Epithelial cell of proximal tubule (primary cell): ENCODE data around the gene POGZ. TPM values are rescaled to one million over a fixed set of nuclear protein-coding genes. Genes with fewer than 3 reads are reported as not detected.

Experiments used
- DNase-seq: peaks from one replicate; pipeline ENCODE4 v3.0.0-alpha.2; 2011; ENCODE audit warnings: low read depth
- H3K4me3 ChIP-seq: 2 replicates; pipeline ENCODE4 v1.5.1; 2011; ENCODE audit warnings: low read depth, mild to moderate bottlenecking, low read length
- total RNA-seq: library from RNA; depleted of rRNA; stranded (reverse); fragments of >200 nt; gene quantifications from 2 replicates; pipeline ENCODE4 v1.2.3, GENCODE V29; 2015
- TF ChIP-seq, protein P1 (sequence below): conservative IDR thresholded peaks from 2 replicates; pipeline ENCODE4 v1.5.1; 2012; ENCODE audit warnings: low read depth, mild to moderate bottlenecking, low read length

The POGZ gene
- total RNA-seq, 1 donor from 2014 or later = 29.3 TPM

GRCh38 chr1:151369302-151369610, 90.0 kb downstream of the POGZ start:
- H3K4me3 ChIP-seq = no peak overlapping the region
- no peak for DNase-seq
- TF ChIP-seq, protein P1, sequence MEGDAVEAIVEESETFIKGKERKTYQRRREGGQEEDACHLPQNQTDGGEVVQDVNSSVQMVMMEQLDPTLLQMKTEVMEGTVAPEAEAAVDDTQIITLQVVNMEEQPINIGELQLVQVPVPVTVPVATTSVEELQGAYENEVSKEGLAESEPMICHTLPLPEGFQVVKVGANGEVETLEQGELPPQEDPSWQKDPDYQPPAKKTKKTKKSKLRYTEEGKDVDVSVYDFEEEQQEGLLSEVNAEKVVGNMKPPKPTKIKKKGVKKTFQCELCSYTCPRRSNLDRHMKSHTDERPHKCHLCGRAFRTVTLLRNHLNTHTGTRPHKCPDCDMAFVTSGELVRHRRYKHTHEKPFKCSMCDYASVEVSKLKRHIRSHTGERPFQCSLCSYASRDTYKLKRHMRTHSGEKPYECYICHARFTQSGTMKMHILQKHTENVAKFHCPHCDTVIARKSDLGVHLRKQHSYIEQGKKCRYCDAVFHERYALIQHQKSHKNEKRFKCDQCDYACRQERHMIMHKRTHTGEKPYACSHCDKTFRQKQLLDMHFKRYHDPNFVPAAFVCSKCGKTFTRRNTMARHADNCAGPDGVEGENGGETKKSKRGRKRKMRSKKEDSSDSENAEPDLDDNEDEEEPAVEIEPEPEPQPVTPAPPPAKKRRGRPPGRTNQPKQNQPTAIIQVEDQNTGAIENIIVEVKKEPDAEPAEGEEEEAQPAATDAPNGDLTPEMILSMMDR = no peak

GRCh38 chr1:151368393-151369301, 90.6 kb downstream of the POGZ start:
- no peak for DNase-seq
- TF ChIP-seq, protein P1 = no peak
- H3K4me3 ChIP-seq = no peak overlapping the region

- no peak for DNase-seq
Observed at GRCh38 chr1:151367658-151368392, 91.5 kb downstream of the POGZ start.

DNA sequence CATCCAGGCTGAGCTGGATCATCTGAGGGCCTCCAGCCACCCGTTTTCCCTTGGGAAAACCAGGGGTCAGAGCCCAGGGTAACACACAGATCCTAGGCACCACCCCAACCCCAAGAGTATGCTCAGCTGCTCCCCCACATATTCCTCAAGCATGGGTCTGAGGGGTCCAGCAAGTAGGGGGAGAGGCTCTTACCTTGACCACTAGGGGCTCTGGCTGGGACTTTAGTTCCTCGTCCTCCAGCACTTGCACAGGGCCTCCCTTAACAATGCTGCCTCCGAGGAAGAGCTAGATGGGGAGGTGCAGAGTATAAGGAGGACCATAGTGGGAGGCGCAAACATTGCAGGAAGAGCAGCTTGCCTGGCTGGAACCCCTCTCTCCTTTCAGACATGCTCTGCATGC, 94.3 kb downstream of the POGZ start:
- TF ChIP-seq, protein P1 = no peak
- H3K4me3 ChIP-seq = no peak overlapping the region
- no peak for DNase-seq

More at GRCh38 chr1:151367658-151368392, 91.5 kb downstream of the POGZ start:
- TF ChIP-seq, protein P1 = no peak
- no peak overlapping the region for H3K4me3 ChIP-seq

DNA sequence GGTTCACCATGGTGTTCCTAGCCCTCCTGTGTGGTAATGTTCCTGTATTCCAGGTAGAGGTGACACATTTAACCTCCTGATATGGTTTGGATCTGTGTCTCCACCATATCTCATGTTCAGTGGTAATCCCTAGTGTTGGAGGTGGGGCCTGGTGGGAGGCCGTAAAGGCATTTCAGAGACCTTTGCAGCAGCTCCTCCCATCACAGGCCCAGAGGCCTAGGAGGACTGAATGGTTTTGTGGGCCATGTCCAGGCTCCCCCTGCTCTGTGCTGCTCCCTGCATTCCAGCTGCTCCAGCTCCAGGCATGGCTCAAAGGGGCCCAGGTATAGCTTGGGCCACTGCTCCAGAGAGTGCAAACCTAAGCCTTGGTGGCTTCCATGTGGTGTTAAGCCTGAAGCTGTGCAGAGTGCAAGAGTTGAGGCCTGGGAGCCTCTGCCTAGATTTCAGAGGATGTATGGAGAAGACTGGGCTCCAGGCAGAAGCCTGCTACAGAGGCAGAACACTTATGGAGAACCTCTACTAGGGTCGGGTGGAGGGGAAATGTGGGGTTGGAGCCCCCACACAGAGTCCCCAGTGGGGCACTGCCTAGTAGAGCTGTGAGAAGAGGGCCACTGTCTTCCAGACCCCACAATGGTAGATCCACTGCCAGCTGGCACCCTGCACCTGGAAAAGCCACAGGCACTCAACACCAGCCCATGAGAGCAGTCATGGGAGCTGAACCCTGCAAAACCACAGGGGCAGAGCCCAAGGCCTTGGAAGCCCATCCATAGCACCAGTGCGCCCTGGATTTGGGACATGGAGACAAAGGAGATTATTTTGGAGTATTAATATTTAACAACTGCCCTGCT, 96.8 kb downstream of the POGZ start:
- TF ChIP-seq, protein P1 = no peak
- DNase-seq = no peak
- H3K4me3 ChIP-seq = no peak overlapping the region

DNA sequence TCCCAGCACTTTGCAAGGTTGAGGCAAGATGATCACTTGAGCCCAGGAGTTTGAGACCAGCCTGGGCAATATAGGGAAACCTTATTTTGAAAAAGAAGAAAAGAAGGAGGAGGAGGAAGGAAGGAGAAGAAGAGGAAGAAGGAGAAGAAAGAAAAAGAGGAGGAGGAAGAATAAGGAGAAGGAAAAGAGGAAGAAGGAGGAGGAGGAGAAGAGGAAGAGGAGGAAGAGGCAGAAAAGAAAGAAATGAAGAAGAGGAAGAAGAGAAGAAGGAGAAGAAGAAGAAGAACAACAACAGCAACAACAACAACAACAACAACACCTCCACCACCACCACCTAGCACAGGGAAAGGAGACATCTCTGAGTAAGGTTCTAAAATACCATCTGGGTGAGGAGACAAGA, 97.4 kb downstream of the POGZ start:
- no peak for DNase-seq
- H3K4me3 ChIP-seq = no peak overlapping the region
- TF ChIP-seq, protein P1 = no peak
